AG04450 (cell line): ENCODE results near the gene ANKAR. TPM values are rescaled to one million over a fixed set of nuclear protein-coding genes. Genes with fewer than 3 reads are reported as not detected.
A peak's percentile ranks its signal among the peaks of the same experiment; 100 is the strongest.
"Not testable (repeated sequence)": the region's sequence is repeated elsewhere in the genome, so short reads cannot be mapped to it uniquely, and the experiment has no call there.

Experiments used
- CTCF ChIA-PET: fragments of 300-600, 350-600 bp; formaldehyde crosslinking; extraction: SDS; loops from one replicate; lab custom pipeline; 2022; ENCODE audit warnings: antibody characterized with exemption, inconsistent platforms; lab: Charles Lee
- POLR2A ChIA-PET: fragments of 350-600 bp; formaldehyde crosslinking; extraction: SDS; loops from one replicate; lab custom pipeline; 2021; ENCODE audit warnings: antibody characterized with exemption, inconsistent platforms; lab: Yijun Ruan, JAX
- DNase-seq: peaks from one replicate; pipeline ENCODE4 v3.0.0-alpha.2; 2011; ENCODE audit warnings: low read depth, low spot score
- H3K27ac ChIP-seq: one replicate; pipeline ENCODE4 v1.5.1; 2012; ENCODE audit warnings: low read depth, low read length, control low read depth
- H3K27me3 ChIP-seq: one replicate; pipeline ENCODE4 v1.6.0; 2012; ENCODE audit warnings: low read length; ENCODE audit not compliant: control insufficient read depth, insufficient read depth
- H3K4me3 ChIP-seq: 2 replicates; pipeline ENCODE4 v1.5.1; 2011; ENCODE audit warnings: mild to moderate bottlenecking, low read depth, low read length, control low read depth
- H3K9me3 ChIP-seq: 2 replicates; pipeline ENCODE4 v1.5.1; 2012; ENCODE audit warnings: low read length; ENCODE audit not compliant: control insufficient read depth, insufficient read depth
- polyA plus RNA-seq: library from polyadenylated mRNA; depleted of rRNA; stranded (reverse); fragments of >200 nt; gene quantifications from 2 replicates; pipeline ENCODE4 v1.2.3, GENCODE V29; 2011
- TF ChIP-seq, protein P1 (sequence below): IDR thresholded peaks from 2 replicates; pipeline ENCODE4 v1.5.1; 2011; ENCODE audit warnings: low read depth, low read length, control low read depth, inconsistent platforms

ANKAR gene
- polyA plus RNA-seq, 1 experiment: 3.5 TPM

DNA sequence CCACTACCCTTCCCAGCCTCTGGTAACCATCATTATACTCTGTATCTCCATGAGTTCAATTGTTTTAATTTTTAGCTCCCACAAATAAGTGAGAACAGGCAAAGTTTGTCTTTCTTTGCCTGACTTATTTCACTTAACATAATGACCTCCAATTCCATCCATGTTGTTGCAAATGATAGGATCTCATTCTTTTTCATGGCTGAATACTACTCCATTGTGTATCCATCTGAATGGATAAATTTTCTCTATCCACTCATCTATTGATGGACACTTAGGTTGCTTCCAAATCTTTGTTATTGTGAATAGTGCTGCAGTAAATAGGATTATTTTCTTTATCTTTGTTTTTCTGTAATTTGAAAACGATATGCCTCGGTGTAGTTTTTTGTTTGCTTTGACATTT is 26.2 kb downstream of the ANKAR start:
- POLR2A ChIA-PET: no interaction called here
- no peak overlapping the region for H3K27ac ChIP-seq
- H3K4me3 ChIP-seq: no peak overlapping the region
- no peaks in the 10 kb centered on the region for H3K27me3 ChIP-seq
- no peak for DNase-seq
- no peaks in the 10 kb centered on the region for H3K9me3 ChIP-seq
- CTCF ChIA-PET: interaction anchor here (0.9 to 5.1 kb wide), 2 partner anchors 28 to 41 kb away, joined by 3 to 56 read pairs; partner anchors contain the start of gene ASNSD1
- TF ChIP-seq, protein P1, sequence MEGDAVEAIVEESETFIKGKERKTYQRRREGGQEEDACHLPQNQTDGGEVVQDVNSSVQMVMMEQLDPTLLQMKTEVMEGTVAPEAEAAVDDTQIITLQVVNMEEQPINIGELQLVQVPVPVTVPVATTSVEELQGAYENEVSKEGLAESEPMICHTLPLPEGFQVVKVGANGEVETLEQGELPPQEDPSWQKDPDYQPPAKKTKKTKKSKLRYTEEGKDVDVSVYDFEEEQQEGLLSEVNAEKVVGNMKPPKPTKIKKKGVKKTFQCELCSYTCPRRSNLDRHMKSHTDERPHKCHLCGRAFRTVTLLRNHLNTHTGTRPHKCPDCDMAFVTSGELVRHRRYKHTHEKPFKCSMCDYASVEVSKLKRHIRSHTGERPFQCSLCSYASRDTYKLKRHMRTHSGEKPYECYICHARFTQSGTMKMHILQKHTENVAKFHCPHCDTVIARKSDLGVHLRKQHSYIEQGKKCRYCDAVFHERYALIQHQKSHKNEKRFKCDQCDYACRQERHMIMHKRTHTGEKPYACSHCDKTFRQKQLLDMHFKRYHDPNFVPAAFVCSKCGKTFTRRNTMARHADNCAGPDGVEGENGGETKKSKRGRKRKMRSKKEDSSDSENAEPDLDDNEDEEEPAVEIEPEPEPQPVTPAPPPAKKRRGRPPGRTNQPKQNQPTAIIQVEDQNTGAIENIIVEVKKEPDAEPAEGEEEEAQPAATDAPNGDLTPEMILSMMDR: no peak

DNA sequence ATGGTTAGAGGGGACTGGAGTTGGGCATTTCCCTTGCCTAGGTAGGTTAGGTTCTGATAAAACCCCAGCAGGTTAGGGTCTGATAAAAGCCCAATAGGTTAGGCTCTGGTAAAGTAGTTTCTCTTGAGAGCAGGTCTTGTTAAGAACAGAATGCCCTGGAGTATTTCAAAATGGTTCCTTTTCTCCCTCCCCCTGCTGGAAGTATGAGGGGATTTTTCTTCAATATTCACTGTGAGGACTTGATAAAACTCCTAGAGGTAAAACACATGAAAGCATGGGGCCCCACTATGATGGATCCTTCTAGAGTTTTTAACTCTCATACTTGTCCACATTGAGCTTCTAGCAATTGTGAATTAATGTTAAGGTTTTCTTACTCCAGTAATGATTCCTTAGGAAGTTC is 27.6 kb downstream of the ANKAR start:
- ChIA-PET CTCF (interaction anchor here (1.0 to 5.1 kb wide), 6 partner anchors 10 to 238 kb away, joined by 3 to 56 read pairs (median 3); partner anchors contain the start of gene ASNSD1), POLR2A (interaction anchor here (1.0 kb wide), 1 partner anchor 41 kb away, joined by 3 read pairs; no protein-coding TSS in a partner anchor)
- TF ChIP-seq, protein P1: peak; percentile 35
- H3K9me3 ChIP-seq: no peaks in the 10 kb centered on the region
- H3K27me3 ChIP-seq: no peaks in the 10 kb centered on the region
- H3K27ac ChIP-seq: no peak overlapping the region
- DNase-seq: no peak
- H3K4me3 ChIP-seq: no peak overlapping the region

DNA sequence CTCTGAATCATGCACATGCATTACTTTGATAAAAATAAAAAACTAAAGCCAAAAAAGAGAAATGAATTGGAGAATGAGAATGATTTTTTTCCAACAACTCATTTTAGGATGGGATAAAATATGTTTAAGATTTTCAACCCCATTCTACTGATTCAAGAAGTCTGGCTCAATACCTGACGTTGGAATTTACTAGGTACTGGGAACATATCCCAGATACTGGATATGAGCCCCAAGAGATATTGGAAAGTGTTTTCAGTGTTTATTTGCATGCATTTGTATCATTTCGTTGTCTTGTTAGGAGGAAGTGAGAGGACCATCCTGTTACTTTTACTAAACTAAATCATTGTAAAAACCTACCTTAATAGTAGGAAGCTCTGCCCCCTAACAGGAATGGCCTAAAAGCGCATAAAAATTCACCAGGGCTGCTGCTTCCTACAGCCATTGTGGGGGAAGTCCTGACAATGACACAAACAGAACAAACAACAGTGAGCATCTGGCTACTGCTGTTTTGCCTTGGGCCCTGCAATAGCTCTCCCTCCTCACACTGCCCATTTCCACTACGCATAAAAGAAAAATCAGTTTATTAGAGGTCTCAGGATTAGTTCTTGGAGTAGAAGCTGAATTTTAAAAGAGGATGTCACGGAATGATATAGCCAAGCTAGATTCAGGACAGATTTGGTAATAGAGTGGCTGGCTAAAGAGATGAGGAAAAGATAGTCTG is 35.2 kb downstream of the ANKAR start:
- Histone ChIP-seq H3K27me3 (no peaks in the 10 kb centered on the region), H3K27ac (no peak overlapping the region), H3K4me3 (no peak overlapping the region), H3K9me3 (no peaks in the 10 kb centered on the region; the same call in 1 of the 2 replicates)
- ChIA-PET POLR2A (no interaction called here), CTCF (interaction anchor here (0.9 to 1.9 kb wide), 4 partner anchors 11 to 49 kb away, joined by 3 to 10 read pairs (median 4); no protein-coding TSS in a partner anchor)
- DNase-seq: no peak
- TF ChIP-seq, protein P1: no peak

DNA sequence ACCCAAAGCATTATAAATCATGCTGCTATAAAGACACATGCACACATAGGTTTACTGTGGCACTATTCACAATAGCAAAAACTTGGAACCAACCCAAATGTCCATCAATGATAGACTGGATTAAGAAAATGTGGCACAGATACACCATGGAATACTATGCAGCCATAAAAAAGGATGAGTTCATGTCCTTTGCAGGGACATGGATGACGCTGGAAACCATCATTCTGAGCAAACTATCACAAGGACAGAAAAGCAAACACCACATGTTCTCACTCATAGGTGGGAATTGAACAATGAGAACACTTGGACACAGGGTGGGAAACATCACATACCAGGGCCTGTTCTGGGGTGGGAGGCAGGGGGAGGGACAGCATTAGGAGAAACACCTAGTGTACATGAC is 43.1 kb downstream of the ANKAR start:
- H3K27ac ChIP-seq, DNase-seq, H3K27me3 ChIP-seq, CTCF ChIA-PET, H3K9me3 ChIP-seq, POLR2A ChIA-PET, H3K4me3 ChIP-seq: not testable (repeated sequence)

DNA sequence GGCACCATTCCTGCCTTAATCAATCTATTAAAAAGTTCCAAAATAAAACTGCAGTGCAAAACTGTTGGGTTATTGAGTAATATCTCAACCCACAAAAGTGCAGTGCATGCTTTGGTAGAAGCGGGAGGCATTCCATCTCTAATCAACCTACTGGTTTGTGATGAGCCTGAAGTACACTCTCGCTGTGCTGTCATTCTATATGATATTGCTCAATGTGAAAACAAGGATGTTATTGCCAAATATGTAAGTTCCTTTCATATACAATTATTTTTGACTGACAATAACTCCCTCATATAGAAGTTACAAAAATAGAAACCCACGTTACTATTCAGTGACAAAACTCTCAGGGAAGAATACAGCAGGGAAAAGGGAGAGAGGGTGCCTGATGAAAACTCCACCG is 45.1 kb downstream of the ANKAR start:
- CTCF ChIA-PET: no interaction called here
- Histone ChIP-seq H3K9me3 (no peaks in the 10 kb centered on the region), H3K27ac (no peak overlapping the region), H3K27me3 (no peaks in the 10 kb centered on the region), H3K4me3 (no peak overlapping the region)
- no peak for DNase-seq
- TF ChIP-seq, protein P1: no peak
- POLR2A ChIA-PET: no interaction called here
